ENCODE data around the gene CDC42BPA. TPM values are rescaled to one million over a fixed set of nuclear protein-coding genes. Genes with fewer than 3 reads are reported as not detected.

The CDC42BPA gene
- total and polyA plus RNA-seq, 3 donors from 2014 or later = 39.9 to 109 (median 105) TPM

DNA sequence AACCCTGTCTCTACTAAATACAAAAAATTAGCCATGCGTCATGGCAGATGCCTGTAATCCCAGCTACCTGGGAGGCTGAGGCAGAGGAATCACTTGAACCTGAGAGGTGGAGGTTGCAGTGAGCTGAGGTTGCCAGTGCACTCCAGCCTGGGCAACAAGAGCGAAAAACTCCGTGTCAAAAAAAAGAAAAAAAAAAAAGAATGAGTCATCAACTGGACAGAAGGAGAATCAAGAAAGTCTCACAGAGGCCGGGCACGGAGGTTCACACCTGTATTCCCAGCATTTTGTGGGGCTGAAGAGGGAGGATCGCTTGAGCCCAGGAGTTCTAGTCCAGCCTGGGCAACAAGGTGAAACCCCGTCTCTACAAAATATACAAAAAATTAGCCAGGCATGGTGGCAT, 45.5 kb upstream of the CDC42BPA start:
- whole genome bisulfite sequencing, 2 donors = 96 to 97% methylated on average over 5 to 7 of the region's 7 CpGs
- TF ChIP-seq, protein P1, sequence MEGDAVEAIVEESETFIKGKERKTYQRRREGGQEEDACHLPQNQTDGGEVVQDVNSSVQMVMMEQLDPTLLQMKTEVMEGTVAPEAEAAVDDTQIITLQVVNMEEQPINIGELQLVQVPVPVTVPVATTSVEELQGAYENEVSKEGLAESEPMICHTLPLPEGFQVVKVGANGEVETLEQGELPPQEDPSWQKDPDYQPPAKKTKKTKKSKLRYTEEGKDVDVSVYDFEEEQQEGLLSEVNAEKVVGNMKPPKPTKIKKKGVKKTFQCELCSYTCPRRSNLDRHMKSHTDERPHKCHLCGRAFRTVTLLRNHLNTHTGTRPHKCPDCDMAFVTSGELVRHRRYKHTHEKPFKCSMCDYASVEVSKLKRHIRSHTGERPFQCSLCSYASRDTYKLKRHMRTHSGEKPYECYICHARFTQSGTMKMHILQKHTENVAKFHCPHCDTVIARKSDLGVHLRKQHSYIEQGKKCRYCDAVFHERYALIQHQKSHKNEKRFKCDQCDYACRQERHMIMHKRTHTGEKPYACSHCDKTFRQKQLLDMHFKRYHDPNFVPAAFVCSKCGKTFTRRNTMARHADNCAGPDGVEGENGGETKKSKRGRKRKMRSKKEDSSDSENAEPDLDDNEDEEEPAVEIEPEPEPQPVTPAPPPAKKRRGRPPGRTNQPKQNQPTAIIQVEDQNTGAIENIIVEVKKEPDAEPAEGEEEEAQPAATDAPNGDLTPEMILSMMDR (IDR thresholded peaks at IDR 0.05) = no peak
- no peak for TF ChIP-seq POLR2A (IDR thresholded peaks at IDR 0.05)

DNA sequence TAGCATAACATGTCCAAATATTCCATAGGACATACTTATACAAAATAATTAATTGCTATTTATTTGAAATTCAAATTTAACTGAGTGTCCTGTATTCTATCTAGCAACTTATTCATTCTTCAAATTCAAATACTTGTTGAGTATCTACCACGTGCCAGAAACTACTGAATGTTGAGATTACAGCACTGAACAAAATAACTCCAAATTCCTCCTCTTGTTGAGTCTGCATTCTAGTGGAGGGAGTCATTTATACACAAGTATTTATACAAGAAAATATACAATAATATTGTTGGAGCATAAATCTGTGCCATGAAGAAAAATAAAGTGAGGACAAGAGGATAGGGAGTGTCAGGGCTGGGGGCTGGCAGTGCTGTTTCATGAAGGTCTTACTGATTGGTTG, 43.7 kb upstream of the CDC42BPA start:
- no peak for DNase-seq
- Histone ChIP-seq H3K4me3 (no peak overlapping the region), H3K27ac (no peak overlapping the region), H3K4me1 (no peaks in the 10 kb centered on the region), H3K36me3 (ENCODE audit: low read depth, missing control alignments) (no peaks in the 10 kb centered on the region), H3K27me3 (no peaks in the 10 kb centered on the region), H3K9me3 (no peaks in the 10 kb centered on the region)
- intact Hi-C loops (cut with DNase I; ENCODE audit: low total_unique reads) = no loop called here
- WGBS, 2 donors = 56% methylated on average over 1 of the region's 1 CpG
- TF ChIP-seq POLR2A (IDR thresholded peaks at IDR 0.05) = no peak
- TF ChIP-seq, protein P1 (IDR thresholded peaks at IDR 0.05) = no peak

More for the DNA sequence above, 45.5 kb upstream of the CDC42BPA start:
- H3K27ac ChIP-seq = no peak overlapping the region
- H3K27me3 ChIP-seq = no peaks in the 10 kb centered on the region
- H3K4me1 ChIP-seq = no peaks in the 10 kb centered on the region
- no peak overlapping the region for H3K4me3 ChIP-seq
- no peaks in the 10 kb centered on the region for H3K36me3 ChIP-seq (ENCODE audit: low read depth, missing control alignments)
- no peak for DNase-seq
- intact Hi-C loops (cut with DNase I; ENCODE audit: low total_unique reads) = no loop called here
- H3K9me3 ChIP-seq = no peaks in the 10 kb centered on the region

DNA sequence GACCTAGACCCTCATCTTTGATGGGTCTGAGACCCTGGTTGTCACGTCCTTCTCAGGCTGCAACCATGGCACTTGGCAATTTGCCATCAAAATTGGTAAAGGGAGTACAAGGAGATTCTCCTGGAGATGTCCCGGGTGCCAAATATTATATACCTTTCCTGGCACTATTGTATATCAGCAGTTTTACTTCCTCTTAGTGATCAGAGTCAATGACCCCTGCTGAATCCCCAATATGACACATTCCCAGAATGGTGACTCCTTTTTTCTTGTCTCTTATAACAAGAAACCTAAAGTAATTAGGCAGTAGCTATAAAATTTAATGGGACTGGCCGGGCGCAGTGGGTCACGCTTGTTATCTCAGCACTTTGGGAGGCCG, 39.6 kb upstream of the CDC42BPA start:
- no peak for DNase-seq
- Histone ChIP-seq H3K4me3 (no peak overlapping the region), H3K4me1 (no peaks in the 10 kb centered on the region), H3K27me3 (no peaks in the 10 kb centered on the region), H3K27ac (no peak overlapping the region), H3K9me3 (no peaks in the 10 kb centered on the region), H3K36me3 (ENCODE audit: low read depth, missing control alignments) (no peaks in the 10 kb centered on the region)
- no peak for TF ChIP-seq POLR2A (IDR thresholded peaks at IDR 0.05)
- TF ChIP-seq, protein P1 (IDR thresholded peaks at IDR 0.05) = no peak
- 82 to 84% methylated on average over 6 of the region's 6 CpGs for WGBS, 2 donors
- intact Hi-C loops (cut with DNase I; ENCODE audit: low total_unique reads) = no loop called here

DNA sequence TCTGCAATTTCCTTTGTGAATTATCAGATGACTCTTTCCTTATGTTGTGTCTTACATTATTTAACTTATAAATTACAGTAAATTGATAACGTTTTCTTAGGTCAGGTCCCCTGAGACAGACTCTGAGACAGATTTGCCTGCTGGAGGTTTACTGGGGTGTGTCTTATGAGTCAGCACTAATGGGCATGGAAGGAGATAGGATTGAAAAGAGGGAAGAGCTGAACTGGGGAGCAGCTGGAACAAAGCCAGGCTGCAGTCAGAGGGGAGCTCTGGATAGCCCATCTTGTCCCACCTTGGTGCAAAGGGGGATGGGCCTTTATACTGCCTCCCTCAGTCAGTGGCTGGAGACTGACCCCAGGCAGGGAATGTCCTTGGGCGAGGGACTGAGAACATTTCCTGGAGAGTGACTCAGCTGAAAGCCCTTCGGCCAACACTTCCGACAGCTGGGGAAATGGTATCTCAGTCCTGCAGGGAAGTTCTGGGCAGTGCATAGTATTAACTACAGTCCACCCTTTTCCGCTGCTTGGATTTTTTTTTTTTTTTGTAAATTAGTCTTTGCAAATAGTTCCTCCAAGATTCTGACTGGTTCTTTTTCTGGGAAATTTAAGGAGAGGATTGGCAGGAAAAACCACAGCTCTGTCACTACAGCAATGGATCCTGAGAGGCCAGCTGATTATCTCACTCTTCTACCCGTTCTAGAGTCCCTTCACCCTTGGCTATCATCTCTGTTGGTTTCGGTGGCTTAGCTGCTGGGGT, 39.1 kb upstream of the CDC42BPA start:
- H3K27ac ChIP-seq = no peak overlapping the region

More for the DNA sequence above, 39.1 kb upstream of the CDC42BPA start:
- 41 to 50% methylated on average over 7 of the region's 7 CpGs for WGBS, 2 donors
- peak; percentile 72 for DNase-seq
- Histone ChIP-seq H3K36me3 (ENCODE audit: low read depth, missing control alignments) (no peaks in the 10 kb centered on the region), H3K4me1 (no peaks in the 10 kb centered on the region), H3K4me3 (no peak overlapping the region), H3K9me3 (no peaks in the 10 kb centered on the region), H3K27me3 (no peaks in the 10 kb centered on the region)
- TF ChIP-seq POLR2A (IDR thresholded peaks at IDR 0.05) = no peak
- TF ChIP-seq, protein P1 (IDR thresholded peaks at IDR 0.05) = peak in 1 of 3 experiments; percentile 12
- intact Hi-C loops (cut with DNase I; ENCODE audit: low total_unique reads) = no loop called here

All from testis (tissue), 3 donors.